ENCODE data around the gene FTSJ3.
"Not testable (repeated sequence)": the region's sequence is repeated elsewhere in the genome, so short reads cannot be mapped to it uniquely, and the experiment has no call there.

FTSJ3 gene

GRCh38 chr17:63827002-63827800 is at the start of gene FTSJ3, which contains the start of gene PSMC5:
Gene FTSJ3, minus strand, starts transcription at chr17:63827663. Its CDS starts 761 bp downstream, at chr17:63826902.
Gene PSMC5, plus strand, starts transcription at chr17:63827431. Its CDS starts 60 bp downstream, at chr17:63827491.
- DNase-seq (ENCODE audit: low spot score): peak; percentile 94

GRCh38 chr17:63874693-63875092 is 47.2 kb upstream of the FTSJ3 start:
- DNase-seq (ENCODE audit: low spot score): not testable (repeated sequence)

GRCh38 chr17:63874061-63874626 is 46.7 kb upstream of the FTSJ3 start:
- DNase-seq (ENCODE audit: low spot score): not testable (repeated sequence)

GRCh38 chr17:63873577-63873976 is 46.1 kb upstream of the FTSJ3 start, which contains the start of gene CSH2:
Gene CSH2, minus strand, starts transcription at chr17:63873677. Its CDS starts 63 bp downstream, at chr17:63873614.
- DNase-seq (ENCODE audit: low spot score): not testable (repeated sequence)

GRCh38 chr17:63871646-63872365 is 44.3 kb upstream of the FTSJ3 start:
- not testable (repeated sequence) for DNase-seq (ENCODE audit: low spot score)

- not testable (repeated sequence) for DNase-seq (ENCODE audit: low spot score)
These were observed 42.8 kb upstream of the FTSJ3 start for GRCh38 chr17:63870292-63870665.

- peak; percentile 12 for DNase-seq (ENCODE audit: low spot score)
These were observed 42.2 kb upstream of the FTSJ3 start for GRCh38 chr17:63869491-63870291.

GRCh38 chr17:63866625-63867024 is 39.2 kb upstream of the FTSJ3 start:
- not testable (repeated sequence) for DNase-seq (ENCODE audit: low spot score)

- DNase-seq (ENCODE audit: low spot score): no peak
These were observed 31.8 kb upstream of the FTSJ3 start for GRCh38 chr17:63859257-63859656.

GRCh38 chr17:63856425-63856824 is 29.0 kb upstream of the FTSJ3 start:
- DNase-seq (ENCODE audit: low spot score): not testable (repeated sequence)

- no peak for DNase-seq (ENCODE audit: low spot score)
These were observed 27.7 kb upstream of the FTSJ3 start for GRCh38 chr17:63855185-63855584.

GRCh38 chr17:63854709-63855108 is 27.2 kb upstream of the FTSJ3 start:
- no peak for DNase-seq (ENCODE audit: low spot score)

- DNase-seq (ENCODE audit: low spot score): no peak
These were observed 25.8 kb upstream of the FTSJ3 start for GRCh38 chr17:63853260-63853659.

- DNase-seq (ENCODE audit: low spot score): no peak
These were observed 22.9 kb upstream of the FTSJ3 start for GRCh38 chr17:63850401-63850800.

GRCh38 chr17:63848834-63849689 is 21.6 kb upstream of the FTSJ3 start:
- peak; percentile 96 for DNase-seq (ENCODE audit: low spot score)

- no peak for DNase-seq (ENCODE audit: low spot score)
These were observed 20.2 kb upstream of the FTSJ3 start for GRCh38 chr17:63847525-63848249.

- no peak for DNase-seq (ENCODE audit: low spot score)
These were observed 18.0 kb upstream of the FTSJ3 start for GRCh38 chr17:63845509-63845908.

- DNase-seq (ENCODE audit: low spot score): no peak
These were observed 16.6 kb upstream of the FTSJ3 start for GRCh38 chr17:63843910-63844677.

- DNase-seq (ENCODE audit: low spot score): peak; percentile 78
These were observed 16.0 kb upstream of the FTSJ3 start for GRCh38 chr17:63843387-63843888.

Measured in GM03348 (cell line).